Hindlimb muscle (tissue), 1 donor: ENCODE measurements around the gene OR5C1. TPM values are rescaled to one million over a fixed set of nuclear protein-coding genes. Genes with fewer than 3 reads are reported as not detected.
"Not testable (repeated sequence)": the region's sequence is repeated elsewhere in the genome, so short reads cannot be mapped to it uniquely, and the experiment has no call there.

Experiments used
- DNase-seq: peaks from one replicate; pipeline ENCODE4 v3.0.0-alpha.2; 2013
- polyA plus RNA-seq: library from polyadenylated mRNA; unstranded; fragments of 120-200 nt; gene quantifications from one replicate; pipeline ENCODE4 v1.2.1, GENCODE V29; 2013; ENCODE audit not compliant: insufficient read length

OR5C1 gene
- polyA plus RNA-seq, 1 donor = not detected

DNA sequence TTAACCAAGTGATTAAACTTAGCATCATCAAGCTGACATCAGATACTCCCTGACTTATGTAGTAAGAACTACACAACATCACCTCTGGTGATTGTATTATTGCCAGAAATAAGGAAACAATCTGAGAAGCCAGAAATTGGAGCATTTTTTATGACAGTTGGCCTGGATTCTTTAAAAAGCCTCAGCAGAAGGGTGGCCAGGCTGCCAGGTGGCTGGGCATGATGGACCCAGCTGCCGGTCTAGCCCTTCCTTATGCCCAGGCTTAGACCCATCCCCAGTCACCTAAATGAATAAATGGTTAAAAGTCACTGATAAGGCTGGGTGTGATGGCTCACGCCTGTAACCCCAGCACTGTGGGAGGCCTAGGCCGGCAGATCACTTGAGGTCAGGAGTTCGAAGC lies 24.0 kb downstream of the OR5C1 start:
- no peak for DNase-seq

DNA sequence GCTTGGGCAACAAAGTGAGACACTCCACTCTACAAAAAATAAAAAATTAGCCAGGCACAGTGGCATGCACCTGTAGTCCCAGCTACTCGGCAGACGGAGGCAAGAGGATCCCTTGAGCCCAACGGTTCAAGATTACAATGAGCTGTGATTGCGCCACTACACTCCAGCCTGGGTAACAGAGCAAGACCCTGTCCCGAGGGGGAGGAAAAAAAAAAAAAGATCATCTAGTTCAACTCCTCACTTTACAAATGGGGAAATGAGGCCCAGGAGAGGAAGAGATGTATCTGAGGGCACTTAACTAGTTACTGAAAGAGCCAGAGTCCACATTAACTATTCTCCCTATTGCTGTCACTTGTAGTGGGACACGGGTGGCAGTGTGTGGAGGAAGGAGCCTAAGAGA lies 25.8 kb downstream of the OR5C1 start:
- no peak for DNase-seq

DNA sequence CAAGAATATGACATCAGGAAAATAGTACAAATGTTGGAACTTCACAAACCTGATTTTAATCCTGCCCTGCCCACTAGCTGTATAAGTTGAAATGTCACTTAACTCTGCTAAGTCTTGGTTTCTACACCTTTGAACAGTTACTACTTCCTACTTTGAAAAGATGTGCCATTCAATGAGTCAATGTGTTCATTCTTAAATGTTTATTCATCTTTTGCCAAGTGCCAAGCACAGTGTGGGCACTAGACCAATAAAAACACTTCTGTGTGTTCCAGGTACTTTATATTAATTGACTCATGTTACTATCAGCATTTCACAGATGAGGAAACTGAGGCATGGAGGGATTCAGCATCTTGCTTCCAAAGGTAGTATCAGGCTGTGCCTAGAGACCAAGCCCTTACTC lies 26.8 kb downstream of the OR5C1 start:
- no peak for DNase-seq

DNA sequence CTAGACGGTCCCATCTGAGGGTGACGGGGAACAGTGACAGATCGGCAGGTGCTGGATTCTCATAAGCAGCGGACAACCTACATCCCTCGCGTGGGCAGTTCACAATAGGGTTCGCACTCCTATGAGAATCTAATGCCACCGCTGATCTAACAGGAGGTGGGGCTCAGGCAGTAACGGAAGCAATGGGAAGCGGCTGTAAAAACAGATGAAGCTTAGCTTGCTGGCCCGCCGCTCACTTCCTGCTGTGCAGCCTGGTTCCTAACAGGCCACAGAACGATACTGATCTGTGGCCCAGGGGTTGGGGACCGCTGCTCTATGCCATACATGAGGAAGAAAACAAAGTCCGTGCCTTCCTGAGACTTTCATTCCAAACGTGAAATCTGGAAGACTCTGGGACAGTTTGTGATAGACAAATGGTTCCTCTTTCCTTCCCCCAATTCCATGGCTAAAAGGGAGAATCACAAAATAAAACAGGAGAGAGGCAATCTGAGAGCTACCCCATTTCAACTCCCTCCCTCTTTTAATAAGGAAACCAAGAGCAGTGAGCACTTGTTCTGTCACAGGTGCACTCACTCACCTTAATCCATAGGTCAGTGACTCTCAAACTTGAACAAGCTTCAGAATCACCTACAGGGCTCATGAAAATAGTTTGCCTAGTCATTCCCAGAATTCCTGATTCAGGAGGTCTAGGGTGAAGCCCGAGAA lies 27.6 kb downstream of the OR5C1 start:
- DNase-seq = no peak

DNA sequence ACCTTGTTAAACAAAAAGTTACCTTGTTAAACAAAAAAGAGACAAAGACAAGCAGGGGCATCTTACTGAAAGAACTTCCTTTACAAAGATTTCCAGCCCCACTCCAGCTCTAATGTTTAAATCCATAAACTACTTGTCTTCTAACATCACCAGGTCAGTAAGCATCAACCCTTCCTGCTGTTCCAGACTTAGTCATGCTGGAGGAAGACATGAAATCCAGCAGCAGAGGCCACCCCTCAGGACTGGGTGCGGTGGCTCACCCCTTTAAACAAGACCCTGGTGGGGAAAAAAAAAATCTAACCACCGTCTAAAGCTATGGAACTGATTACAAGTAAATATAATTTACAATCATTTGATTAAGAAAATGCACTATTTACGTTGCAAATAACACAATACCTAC lies 30.6 kb downstream of the OR5C1 start:
- DNase-seq = no peak

DNA sequence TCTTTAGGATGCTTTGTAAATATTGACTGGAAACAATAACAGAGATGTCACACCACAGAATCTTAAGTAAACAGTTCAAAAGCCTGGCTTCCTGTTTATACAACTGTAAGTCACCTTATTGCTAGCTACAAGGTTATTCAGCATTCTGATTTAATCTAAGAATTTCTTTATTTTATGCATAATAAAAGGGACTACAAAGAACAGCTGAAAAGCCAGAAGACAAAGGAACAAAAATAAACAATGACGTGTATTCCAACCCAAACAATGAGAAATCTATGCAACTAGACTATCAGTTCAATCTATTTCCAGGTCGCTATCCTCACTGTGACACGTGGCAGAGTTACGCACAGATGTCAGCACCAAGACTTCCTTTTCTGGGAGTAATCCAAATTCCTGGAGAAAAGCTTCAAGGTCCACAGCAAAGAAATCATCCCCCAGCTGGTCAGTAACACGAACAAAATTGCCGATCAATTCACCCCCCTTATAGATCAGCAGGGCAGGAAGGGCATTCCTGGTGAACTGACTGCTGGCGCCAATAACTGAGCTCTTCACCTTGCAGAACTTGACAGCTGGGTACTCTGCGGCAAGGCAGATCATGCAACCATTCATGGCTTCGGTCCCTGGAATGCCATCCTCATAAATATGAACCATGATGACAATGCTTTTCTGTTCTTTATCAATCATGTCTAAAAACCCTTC lies 31.2 kb downstream of the OR5C1 start:
- DNase-seq = no peak

DNA sequence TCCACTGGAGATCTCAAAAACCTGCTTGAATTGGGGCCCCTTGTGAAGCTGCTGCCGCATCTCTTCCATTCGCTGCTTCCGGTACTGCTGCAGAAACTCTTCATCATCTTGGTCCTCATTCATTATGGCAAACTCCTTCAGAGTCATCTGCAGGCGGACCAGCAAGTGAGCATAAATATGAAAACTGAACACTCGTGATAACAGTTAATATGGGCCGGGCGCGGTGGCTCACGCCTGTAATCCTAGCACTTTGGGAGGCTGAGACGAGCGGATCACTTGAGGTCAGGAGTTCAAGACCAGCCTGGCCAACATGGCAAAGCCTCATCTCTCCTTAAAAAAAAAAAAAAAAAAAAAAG lies 31.7 kb downstream of the OR5C1 start:
- DNase-seq = no peak

DNA sequence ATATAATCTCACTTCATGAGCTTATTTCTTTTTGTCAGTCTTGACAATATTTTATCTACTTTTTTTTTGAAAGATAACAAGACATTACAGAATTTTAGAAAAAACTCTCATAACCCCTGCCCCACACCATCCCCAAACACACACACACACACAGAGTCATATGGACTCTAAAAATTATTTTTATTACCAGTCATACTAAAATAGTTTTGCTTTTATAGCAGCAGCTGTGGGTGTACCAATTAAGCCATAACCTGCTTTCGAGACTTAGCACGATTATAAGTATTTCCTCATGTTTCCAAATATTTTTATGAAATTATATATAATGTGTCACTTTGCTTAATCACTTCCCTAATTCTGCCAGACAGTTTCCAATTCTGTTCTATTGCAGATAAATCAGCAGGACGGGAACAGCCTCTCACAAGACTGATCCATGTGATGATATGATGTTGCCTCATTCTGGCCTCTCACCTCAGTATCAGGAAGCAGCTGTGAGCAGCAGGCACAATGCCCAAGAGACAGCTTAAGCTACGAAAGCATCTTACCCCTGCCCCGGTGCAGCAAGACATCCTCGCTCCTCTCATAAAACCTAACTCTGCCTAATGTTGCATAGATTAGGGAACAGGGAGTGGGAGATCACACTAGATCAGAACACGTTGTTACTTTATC lies 32.7 kb downstream of the OR5C1 start:
- DNase-seq = no peak

DNA sequence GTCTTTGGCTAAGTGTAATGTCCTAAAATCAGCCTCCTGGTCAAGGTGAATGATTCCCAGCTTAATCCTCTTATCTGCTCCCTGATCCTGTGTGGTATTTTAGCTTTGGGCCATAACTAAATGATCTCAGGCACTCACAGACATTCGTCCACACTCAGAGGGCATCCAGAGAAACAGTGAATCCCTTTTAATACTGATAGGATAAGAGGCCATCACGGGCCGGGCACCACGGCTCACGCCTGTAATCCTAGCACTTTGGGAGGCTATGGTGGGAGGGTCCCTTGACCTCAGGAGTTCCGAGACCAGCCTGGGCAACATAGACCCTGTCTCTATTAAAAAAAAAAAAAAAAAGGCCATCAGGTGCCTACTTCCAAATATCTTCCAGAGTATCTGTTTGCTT lies 33.3 kb downstream of the OR5C1 start:
- no peak for DNase-seq

DNA sequence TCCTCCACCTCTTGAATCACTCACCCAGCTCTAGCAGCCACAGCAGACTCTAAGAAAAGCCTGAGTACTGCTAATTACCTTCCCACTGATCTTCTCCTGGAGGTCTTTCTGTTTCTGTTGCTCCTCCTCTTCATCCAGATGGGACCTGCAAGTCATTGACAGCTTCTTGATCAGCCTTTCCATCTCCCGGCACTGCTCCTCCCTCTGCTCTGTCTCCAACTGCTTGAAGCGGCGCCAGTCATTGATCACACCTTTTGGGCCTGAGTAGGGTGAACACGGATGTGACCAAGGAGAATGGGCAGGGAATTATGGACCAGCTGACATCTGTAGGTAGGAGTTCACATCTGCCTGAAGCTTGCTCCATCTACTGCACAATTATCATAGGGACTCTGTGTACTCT lies 34.2 kb downstream of the OR5C1 start:
- no peak for DNase-seq

DNA sequence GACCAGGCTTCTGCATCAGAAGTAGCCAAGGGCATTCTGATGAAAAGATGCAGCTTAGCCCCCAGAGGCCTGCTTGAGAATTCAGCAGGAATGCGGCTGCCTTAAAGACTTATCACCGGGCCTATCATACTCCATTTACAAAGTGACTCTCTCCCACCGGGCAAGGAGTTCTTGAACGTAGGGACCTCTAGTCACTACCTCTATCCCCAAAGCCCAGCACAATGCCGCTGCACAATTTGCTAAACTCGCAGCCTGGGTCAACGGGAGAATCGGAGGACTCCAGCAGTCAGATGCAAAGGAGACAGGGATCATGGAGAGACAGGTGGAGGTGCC lies 39.0 kb downstream of the OR5C1 start:
- DNase-seq = no peak

DNA sequence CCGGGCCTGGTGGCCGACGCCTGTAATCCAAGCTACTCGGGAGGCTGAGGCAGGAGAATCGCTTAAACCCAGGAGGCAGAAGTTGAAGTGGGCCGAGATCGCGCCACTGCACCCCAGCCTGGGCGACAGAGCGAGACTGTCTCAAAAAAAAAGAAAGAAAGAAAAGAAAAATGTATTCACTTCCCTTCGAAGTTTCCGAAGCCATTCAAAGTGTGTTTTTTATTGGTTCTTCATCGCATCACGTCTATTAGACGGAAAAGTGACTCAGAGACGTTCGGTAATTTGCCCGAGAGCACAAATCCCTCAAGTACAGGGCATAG lies 40.2 kb downstream of the OR5C1 start:
- not testable (repeated sequence) for DNase-seq

DNA sequence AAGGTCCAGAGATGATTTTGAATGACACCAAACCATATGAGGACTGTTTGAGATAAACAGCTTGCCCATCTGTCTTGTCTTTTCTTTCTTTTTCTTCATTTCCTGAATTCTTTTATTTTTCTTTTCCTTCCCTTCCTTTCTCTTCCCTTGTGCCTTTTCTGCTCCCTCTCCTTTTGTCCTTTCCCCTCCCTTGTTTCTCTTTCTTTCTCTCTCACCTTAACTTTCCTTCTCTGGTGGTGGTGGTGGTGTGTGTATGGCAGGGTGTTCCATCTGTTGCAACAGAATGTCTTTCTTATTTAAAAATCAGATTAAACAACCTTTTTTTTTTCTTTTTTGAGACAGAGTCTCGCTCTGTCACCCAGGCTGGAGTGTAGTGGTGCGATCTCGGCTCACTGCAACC lies 43.5 kb downstream of the OR5C1 start:
- no peak for DNase-seq

DNA sequence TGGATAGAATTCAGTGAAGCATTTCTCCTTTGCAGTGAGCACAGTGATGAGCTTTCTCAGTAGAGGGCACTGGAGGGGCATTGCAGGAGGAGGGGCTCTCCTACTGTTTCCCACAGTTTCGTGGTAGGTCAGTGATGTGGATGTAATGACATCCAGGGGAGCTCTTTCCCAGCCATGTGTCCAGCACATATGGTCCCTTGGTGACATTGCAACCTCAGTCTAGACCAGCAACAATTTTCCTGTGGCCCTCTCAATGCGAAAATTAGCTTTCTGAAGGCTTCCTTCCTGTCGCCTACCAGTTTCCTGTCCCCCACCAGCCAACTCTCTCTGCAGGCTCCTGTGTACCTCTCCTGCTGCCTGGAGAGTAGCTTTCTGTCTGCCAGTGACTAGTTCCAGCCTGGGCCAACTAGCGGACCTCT lies 46.6 kb downstream of the OR5C1 start:
- no peak for DNase-seq

DNA sequence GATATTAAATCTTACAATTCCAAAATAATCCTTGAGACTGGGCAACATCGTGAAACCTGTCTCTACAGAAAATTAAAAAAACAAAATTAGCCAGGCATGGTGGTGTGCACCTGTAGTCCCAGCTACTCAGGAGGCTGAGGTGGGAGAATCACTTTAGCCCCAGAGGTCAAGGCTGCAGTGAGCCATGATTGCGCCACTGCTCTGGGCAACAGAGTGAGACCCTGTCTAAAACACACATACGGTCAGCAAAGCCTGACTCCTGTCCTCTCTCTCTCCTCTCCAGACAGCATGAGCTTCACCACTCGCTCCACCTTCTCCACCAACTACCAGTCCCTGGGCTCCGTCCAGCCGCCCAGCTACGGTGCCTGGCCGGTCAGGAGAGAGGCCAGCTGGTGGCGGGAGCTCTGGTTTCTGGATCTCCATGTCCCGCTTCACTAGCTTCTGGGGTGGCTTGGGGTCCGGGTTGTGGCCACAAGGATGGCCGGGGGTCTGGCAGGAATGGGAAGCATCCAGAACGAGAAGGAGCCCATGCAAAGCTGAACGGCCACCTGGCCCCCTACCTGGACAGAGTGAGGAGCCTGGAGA lies 48.6 kb downstream of the OR5C1 start:
- DNase-seq = no peak

DNA sequence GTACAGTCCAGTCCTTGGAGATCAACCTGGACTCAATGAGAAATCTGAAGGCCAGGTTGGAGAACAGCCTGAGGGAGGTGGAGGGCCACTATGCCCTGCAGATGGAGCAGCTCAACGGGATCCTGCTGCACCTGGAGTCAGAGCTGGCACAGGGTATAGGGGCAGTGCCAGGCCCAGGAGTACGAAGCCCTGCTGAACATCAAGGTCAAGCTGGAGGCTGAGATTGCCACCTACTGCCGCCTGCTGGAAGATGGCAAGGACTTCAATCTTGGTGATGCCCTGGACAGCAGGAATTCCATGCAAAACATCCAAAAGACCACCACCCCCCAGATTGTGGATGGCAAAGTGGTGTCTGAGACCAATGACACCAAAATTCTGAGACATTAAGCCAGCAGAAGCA lies 49.7 kb downstream of the OR5C1 start:
- not testable (repeated sequence) for DNase-seq

Other genes with a start within 250 kb of the OR5C1 start
- not detected for gene OR1N2, start 235.8 kb upstream of the OR5C1 start, polyA plus RNA-seq
- 0.09 TPM for gene OR1L8, start 205.5 kb upstream of the OR5C1 start, polyA plus RNA-seq
- gene OR1Q1, start 174.2 kb upstream of the OR5C1 start, polyA plus RNA-seq = not detected
- gene OR1B1, start 131.3 kb upstream of the OR5C1 start, polyA plus RNA-seq = not detected
- gene OR1L1, start 127.2 kb upstream of the OR5C1 start, polyA plus RNA-seq = not detected
- gene OR1L3, start 113.8 kb upstream of the OR5C1 start, polyA plus RNA-seq = not detected
- not detected for gene OR1L4, start 64.9 kb upstream of the OR5C1 start, polyA plus RNA-seq
- not detected for gene OR1L6, start 46.6 kb upstream of the OR5C1 start, polyA plus RNA-seq
- not detected for gene OR1K1, start 11.2 kb downstream of the OR5C1 start, polyA plus RNA-seq
- gene PDCL, start 39.7 kb downstream of the OR5C1 start, polyA plus RNA-seq = 15.2 TPM
- 32.2 TPM for gene RC3H2, start 116.4 kb downstream of the OR5C1 start, polyA plus RNA-seq
- 9.1 TPM for gene ZBTB6, start 124.4 kb downstream of the OR5C1 start, polyA plus RNA-seq
- gene ZBTB26, start 142.6 kb downstream of the OR5C1 start, polyA plus RNA-seq = 8.4 TPM
- 34.3 TPM for gene RABGAP1, start 152.1 kb downstream of the OR5C1 start, polyA plus RNA-seq
- 0.39 TPM for gene GPR21, start 244.7 kb downstream of the OR5C1 start, polyA plus RNA-seq